Measurements from ENCODE around the gene CYP3A7. TPM values are rescaled to one million over a fixed set of nuclear protein-coding genes. Genes with fewer than 3 reads are reported as not detected.
A peak's percentile ranks its signal among the peaks of the same experiment; 100 is the strongest.
"Not testable (repeated sequence)": the region's sequence is repeated elsewhere in the genome, so short reads cannot be mapped to it uniquely, and the experiment has no call there.

Gene CYP3A7
- total RNA-seq, 1 donor from 2014 or later, result 0.18 TPM

GRCh38 chr7:99740573-99741440, 5.8 kb upstream of the CYP3A7 start:
- H3K4me1 Mint-ChIP-seq (ENCODE audit: unreplicated experiment), result peaks cover 10% of the 10 kb centered on the region
- no peaks in the 10 kb centered on the region for H3K9me3 Mint-ChIP-seq (ENCODE audit: unreplicated experiment)
- no peak overlapping the region for H3K4me3 Mint-ChIP-seq (ENCODE audit: unreplicated experiment)
- peaks cover 5% of the 10 kb centered on the region for H3K27me3 Mint-ChIP-seq (ENCODE audit: unreplicated experiment)
- H3K36me3 Mint-ChIP-seq (ENCODE audit: low read depth, unreplicated experiment), result no peaks in the 10 kb centered on the region
- DNase-seq (ENCODE audit: low spot score), result no peak
- H3K27ac Mint-ChIP-seq (ENCODE audit: unreplicated experiment), result no peak overlapping the region
- TF ChIP-seq CTCF (IDR thresholded peaks at IDR 0.05; ENCODE audit: unreplicated experiment), result no peak

- no peak for TF ChIP-seq CTCF (IDR thresholded peaks at IDR 0.05; ENCODE audit: unreplicated experiment)
- Mint-ChIP-seq H3K9me3 (ENCODE audit: unreplicated experiment) (no peaks in the 10 kb centered on the region), H3K4me1 (ENCODE audit: unreplicated experiment) (peaks cover 19% of the 10 kb centered on the region), H3K36me3 (ENCODE audit: low read depth, unreplicated experiment) (no peaks in the 10 kb centered on the region), H3K4me3 (ENCODE audit: unreplicated experiment) (no peak overlapping the region), H3K27me3 (ENCODE audit: unreplicated experiment) (peaks cover 7% of the 10 kb centered on the region), H3K27ac (ENCODE audit: unreplicated experiment) (no peak overlapping the region)
- no peak for DNase-seq (ENCODE audit: low spot score)
Observed at GRCh38 chr7:99739699-99740572, 4.9 kb upstream of the CYP3A7 start.

GRCh38 chr7:99737726-99738125, 2.7 kb upstream of the CYP3A7 start:
- H3K27ac Mint-ChIP-seq (ENCODE audit: unreplicated experiment), result no peak overlapping the region
- TF ChIP-seq CTCF (IDR thresholded peaks at IDR 0.05; ENCODE audit: unreplicated experiment), result no peak
- peaks cover 7% of the 10 kb centered on the region for H3K27me3 Mint-ChIP-seq (ENCODE audit: unreplicated experiment)
- H3K36me3 Mint-ChIP-seq (ENCODE audit: low read depth, unreplicated experiment), result no peaks in the 10 kb centered on the region
- no peak for DNase-seq (ENCODE audit: low spot score)
- H3K9me3 Mint-ChIP-seq (ENCODE audit: unreplicated experiment), result no peaks in the 10 kb centered on the region
- peaks cover 24% of the 10 kb centered on the region for H3K4me1 Mint-ChIP-seq (ENCODE audit: unreplicated experiment)
- no peak overlapping the region for H3K4me3 Mint-ChIP-seq (ENCODE audit: unreplicated experiment)

GRCh38 chr7:99736667-99737066, 1.7 kb upstream of the CYP3A7 start:
- not testable (repeated sequence) for H3K9me3 Mint-ChIP-seq (ENCODE audit: unreplicated experiment); H3K4me3 Mint-ChIP-seq (ENCODE audit: unreplicated experiment); H3K27me3 Mint-ChIP-seq (ENCODE audit: unreplicated experiment); H3K36me3 Mint-ChIP-seq (ENCODE audit: low read depth, unreplicated experiment); H3K27ac Mint-ChIP-seq (ENCODE audit: unreplicated experiment); DNase-seq (ENCODE audit: low spot score)
- peaks cover 24% of the 10 kb centered on the region for H3K4me1 Mint-ChIP-seq (ENCODE audit: unreplicated experiment)

GRCh38 chr7:99733448-99733847, 1.5 kb downstream of the CYP3A7 start:
- peaks cover 18% of the 10 kb centered on the region for H3K4me1 Mint-ChIP-seq (ENCODE audit: unreplicated experiment)
- no peak overlapping the region for H3K4me3 Mint-ChIP-seq (ENCODE audit: unreplicated experiment)
- peak; percentile 5 for DNase-seq (ENCODE audit: low spot score)
- H3K9me3 Mint-ChIP-seq (ENCODE audit: unreplicated experiment), result no peaks in the 10 kb centered on the region
- no peak overlapping the region for H3K27ac Mint-ChIP-seq (ENCODE audit: unreplicated experiment)
- peaks cover 5% of the 10 kb centered on the region for H3K27me3 Mint-ChIP-seq (ENCODE audit: unreplicated experiment)
- H3K36me3 Mint-ChIP-seq (ENCODE audit: low read depth, unreplicated experiment), result peaks cover 3% of the 10 kb centered on the region
- peak; percentile 53 for TF ChIP-seq CTCF (IDR thresholded peaks at IDR 0.05; ENCODE audit: unreplicated experiment)

Measured in endothelial cell (in vitro differentiated cells).